Measurements from ENCODE around the gene KANSL2. TPM values are rescaled to one million over a fixed set of nuclear protein-coding genes. Genes with fewer than 3 reads are reported as not detected.
A peak's percentile ranks its signal among the peaks of the same experiment; 100 is the strongest.
"Not testable (repeated sequence)": the region's sequence is repeated elsewhere in the genome, so short reads cannot be mapped to it uniquely, and the experiment has no call there.

KANSL2 gene
- total RNA-seq, 1 experiment from 2014 or later: 70.0 TPM

- no peak for DNase-seq (ENCODE audit: low spot score)
These were observed 4.1 kb upstream of the KANSL2 start for GRCh38 chr12:48686037-48686595.

- no peak for DNase-seq (ENCODE audit: low spot score)
These were observed 1.5 kb upstream of the KANSL2 start for GRCh38 chr12:48683534-48683933.

- DNase-seq (ENCODE audit: low spot score): no peak
These were observed 889 bp upstream of the KANSL2 start for GRCh38 chr12:48682927-48683326.

- DNase-seq (ENCODE audit: low spot score): not testable (repeated sequence)
These were observed 481 bp upstream of the KANSL2 start for GRCh38 chr12:48682533-48682905.

- peak; percentile 6 for DNase-seq (ENCODE audit: low spot score)
These were observed 684 bp downstream of the KANSL2 start for GRCh38 chr12:48681399-48681709.

- no peak for DNase-seq (ENCODE audit: low spot score)
These were observed 1.2 kb downstream of the KANSL2 start for GRCh38 chr12:48680861-48681260.

GRCh38 chr12:48678551-48679185, 3.4 kb downstream of the KANSL2 start:
- no peak for DNase-seq (ENCODE audit: low spot score)

GRCh38 chr12:48671231-48671856, 10.7 kb downstream of the KANSL2 start:
- no peak for DNase-seq (ENCODE audit: low spot score)

- no peak for DNase-seq (ENCODE audit: low spot score)
These were observed 13.0 kb downstream of the KANSL2 start for GRCh38 chr12:48668996-48669395.

GRCh38 chr12:48659863-48660262, 22.2 kb downstream of the KANSL2 start:
- DNase-seq (ENCODE audit: low spot score): no peak

- no peak for DNase-seq (ENCODE audit: low spot score)
These were observed 30.4 kb downstream of the KANSL2 start for GRCh38 chr12:48651681-48652080.

GRCh38 chr12:48645354-48645753, 36.7 kb downstream of the KANSL2 start:
- DNase-seq (ENCODE audit: low spot score): not testable (repeated sequence)

GRCh38 chr12:48643011-48643410, 39.0 kb downstream of the KANSL2 start:
- DNase-seq (ENCODE audit: low spot score): no peak

- DNase-seq (ENCODE audit: low spot score): not testable (repeated sequence)
These were observed 40.1 kb downstream of the KANSL2 start for GRCh38 chr12:48641752-48642555.

- DNase-seq (ENCODE audit: low spot score): no peak
These were observed 41.2 kb downstream of the KANSL2 start for GRCh38 chr12:48640854-48641253.

GRCh38 chr12:48640428-48640827, 41.6 kb downstream of the KANSL2 start:
- no peak for DNase-seq (ENCODE audit: low spot score)

GRCh38 chr12:48631071-48631470, 51.0 kb downstream of the KANSL2 start:
- no peak for DNase-seq (ENCODE audit: low spot score)

GRCh38 chr12:48630346-48630745, 51.7 kb downstream of the KANSL2 start:
- no peak for DNase-seq (ENCODE audit: low spot score)

- DNase-seq (ENCODE audit: low spot score): no peak
These were observed 52.5 kb downstream of the KANSL2 start for GRCh38 chr12:48629541-48629940.

- no peak for DNase-seq (ENCODE audit: low spot score)
These were observed 54.5 kb downstream of the KANSL2 start for GRCh38 chr12:48627556-48627955.

- not testable (repeated sequence) for DNase-seq (ENCODE audit: low spot score)
These were observed 59.0 kb downstream of the KANSL2 start for GRCh38 chr12:48622997-48623396.

GRCh38 chr12:48618541-48618940, 63.5 kb downstream of the KANSL2 start:
- DNase-seq (ENCODE audit: low spot score): peak; percentile 66

GRCh38 chr12:48615681-48616080, 66.4 kb downstream of the KANSL2 start:
- DNase-seq (ENCODE audit: low spot score): peak; percentile 15

Data from H4 (cell line).